HG03025 (cell line): ENCODE measurements around the gene CHMP4B.
"Not testable (repeated sequence)": the region's sequence is repeated elsewhere in the genome, so short reads cannot be mapped to it uniquely, and the experiment has no call there.

ENCODE experiments used
- ATAC-seq: cut with Tn5 transposase; IDR thresholded peaks from one replicate; pipeline ENCODE4 v1.9.1; 2021; ENCODE audit warnings: mild to moderate bottlenecking, moderate library complexity; ENCODE audit not compliant: unreplicated experiment, low FRiP score

The CHMP4B gene

DNA sequence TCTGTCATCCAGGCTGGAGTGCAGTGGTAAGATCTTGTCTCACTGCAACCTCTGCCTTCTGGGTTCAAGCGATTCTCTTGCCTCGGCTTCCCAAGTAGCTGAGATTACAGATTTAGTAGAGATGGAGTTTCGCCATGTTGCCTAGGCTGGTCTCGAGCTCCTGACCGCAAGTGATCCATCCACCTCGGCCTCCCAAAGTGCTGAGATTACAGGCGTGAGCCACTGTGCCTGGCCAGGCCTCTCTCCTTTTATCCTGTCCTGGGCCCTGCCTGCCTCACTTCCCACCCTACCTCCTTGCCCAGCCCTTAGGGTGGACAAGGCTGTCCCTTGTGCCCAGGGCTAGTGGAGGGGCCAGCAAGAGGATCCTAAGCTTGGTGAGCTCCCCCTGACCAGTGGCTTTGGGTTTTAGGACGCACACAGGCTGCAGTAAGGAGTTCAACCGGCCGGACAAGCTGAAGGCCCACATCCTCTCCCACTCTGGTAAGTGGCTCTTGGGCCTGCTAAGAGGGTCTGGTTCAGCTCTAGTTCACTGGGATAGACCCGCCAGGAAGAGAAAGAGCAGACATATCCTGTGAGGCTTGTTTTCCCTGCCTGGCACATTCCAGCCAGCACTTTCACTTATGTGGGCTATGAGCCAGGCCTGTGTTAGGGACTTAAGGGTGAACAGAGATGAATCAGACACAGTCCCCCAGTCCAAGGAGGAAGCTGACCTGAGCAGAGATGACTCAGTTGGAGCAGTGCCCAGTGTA lies 21.9 kb upstream of the CHMP4B start:
- ATAC-seq: no peak

DNA sequence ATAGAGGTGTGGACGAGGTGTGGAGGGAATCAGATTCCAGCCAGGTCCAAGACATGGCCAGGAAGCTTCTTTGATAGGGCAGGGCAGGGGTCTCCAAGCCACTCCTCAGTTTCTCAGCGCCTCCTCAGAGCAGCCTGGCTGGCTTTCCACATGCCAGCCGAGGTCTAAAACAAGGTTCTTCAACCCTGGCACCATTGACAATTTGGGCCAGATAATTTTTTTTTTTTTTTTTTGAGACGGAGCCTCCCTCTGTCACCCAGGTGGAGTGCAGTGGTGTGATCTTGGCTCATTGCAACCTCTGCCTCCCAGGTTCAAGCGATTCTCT lies 21.3 kb upstream of the CHMP4B start:
- no peak for ATAC-seq

DNA sequence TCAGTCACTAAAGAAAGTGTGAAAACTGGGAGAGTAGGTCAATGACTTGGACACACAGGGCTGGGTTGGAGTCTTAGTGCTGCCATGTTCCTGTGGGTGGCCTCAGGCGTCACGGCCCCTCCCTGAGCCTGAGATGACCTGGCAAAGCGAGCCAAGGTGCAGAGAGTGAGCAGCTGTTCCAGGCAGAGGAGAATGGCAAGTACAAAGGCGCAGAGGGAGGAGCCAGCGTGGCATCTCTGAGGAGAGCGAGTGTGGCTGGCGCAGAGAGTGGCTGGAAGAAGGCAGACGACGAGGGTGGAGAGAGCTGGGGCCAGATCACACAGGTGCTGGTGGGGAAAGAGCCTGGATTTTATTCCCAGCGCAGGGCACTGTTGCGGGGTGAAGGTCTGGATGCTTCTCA lies 20.6 kb upstream of the CHMP4B start:
- ATAC-seq: no peak

DNA sequence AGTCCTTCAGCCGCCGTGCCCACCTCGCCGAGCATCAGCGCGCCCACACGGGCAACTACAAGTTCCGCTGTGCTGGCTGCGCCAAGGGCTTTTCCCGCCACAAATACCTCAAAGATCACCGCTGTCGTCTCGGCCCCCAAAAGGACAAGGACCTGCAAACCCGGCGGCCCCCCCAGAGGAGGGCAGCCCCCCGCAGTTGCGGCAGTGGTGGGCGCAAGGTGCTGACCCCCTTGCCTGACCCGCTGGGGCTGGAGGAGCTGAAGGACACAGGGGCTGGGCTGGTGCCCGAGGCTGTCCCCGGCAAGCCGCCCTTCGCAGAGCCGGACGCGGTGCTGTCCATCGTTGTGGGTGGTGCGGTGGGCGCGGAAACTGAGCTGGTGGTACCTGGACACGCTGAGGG lies 20.1 kb upstream of the CHMP4B start:
- ATAC-seq: no peak

DNA sequence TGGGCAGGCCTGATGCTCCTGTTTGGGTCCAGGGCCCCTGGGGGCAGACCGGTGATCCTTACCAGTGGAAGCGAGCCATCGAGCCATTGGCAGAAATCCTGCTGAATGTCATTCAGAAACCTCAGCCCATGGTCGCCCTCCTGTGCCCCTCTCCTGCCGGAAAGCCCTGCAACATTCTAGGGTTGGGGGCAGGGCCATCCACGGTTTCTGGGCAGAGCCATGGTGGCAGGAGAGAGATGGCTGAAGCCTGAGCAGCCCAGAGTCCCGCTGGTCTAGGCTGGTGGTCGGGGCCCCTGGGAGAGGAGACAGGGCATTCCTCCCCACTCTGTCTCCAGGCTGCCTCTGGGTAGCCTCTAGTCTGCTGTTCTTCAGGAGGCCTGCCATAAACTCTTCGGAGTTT lies 19.6 kb upstream of the CHMP4B start:
- no peak for ATAC-seq

DNA sequence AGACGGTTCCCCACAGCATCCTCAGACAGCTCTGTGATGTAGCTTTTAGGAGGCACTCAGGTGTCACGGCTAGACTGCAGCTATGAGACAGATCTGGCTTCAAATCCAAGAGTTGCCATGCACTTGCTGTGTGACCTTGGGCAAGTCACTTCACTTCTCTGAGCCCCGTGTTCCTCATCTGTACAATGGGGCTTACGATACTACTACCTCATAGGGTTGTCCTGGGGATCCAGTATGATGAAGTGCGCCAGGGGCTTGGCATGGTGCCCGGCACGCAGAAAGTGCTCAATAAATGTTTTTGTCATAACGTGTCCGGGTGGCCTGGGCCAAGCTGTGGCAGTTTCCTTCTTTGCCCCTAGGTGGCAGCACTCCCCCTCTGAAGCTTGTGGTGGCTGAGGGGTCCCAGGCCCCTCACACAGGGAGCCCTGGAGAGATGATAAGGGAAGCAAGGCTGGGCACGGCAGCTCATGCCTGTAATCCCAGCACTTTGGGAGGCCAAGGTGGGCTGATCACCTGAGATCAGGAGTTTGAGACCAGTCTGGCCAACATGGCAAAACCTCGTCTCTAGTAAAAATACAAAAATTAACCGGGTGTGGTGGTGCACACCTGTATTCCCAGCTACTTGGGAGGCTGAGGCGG lies 19.1 kb upstream of the CHMP4B start:
- no peak for ATAC-seq

DNA sequence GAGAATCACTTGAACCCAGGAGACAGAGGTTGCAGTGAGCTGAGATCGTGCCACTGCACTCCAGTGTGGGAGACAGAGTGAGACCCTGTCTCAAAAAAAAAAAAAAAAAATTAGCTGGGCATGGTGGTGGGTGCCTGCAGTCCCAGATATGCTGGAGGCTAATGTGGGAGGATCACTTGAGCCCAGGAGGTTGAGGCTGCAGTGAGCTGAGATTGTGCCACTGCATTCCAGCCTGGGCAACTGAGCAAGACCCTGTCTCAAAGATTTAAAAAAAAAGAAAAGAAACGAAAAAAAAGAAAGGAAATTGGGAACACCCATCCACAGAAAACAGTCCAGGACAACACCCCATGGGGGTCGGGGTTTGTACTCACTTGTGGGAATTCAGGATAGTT lies 18.6 kb upstream of the CHMP4B start:
- not testable (repeated sequence) for ATAC-seq

DNA sequence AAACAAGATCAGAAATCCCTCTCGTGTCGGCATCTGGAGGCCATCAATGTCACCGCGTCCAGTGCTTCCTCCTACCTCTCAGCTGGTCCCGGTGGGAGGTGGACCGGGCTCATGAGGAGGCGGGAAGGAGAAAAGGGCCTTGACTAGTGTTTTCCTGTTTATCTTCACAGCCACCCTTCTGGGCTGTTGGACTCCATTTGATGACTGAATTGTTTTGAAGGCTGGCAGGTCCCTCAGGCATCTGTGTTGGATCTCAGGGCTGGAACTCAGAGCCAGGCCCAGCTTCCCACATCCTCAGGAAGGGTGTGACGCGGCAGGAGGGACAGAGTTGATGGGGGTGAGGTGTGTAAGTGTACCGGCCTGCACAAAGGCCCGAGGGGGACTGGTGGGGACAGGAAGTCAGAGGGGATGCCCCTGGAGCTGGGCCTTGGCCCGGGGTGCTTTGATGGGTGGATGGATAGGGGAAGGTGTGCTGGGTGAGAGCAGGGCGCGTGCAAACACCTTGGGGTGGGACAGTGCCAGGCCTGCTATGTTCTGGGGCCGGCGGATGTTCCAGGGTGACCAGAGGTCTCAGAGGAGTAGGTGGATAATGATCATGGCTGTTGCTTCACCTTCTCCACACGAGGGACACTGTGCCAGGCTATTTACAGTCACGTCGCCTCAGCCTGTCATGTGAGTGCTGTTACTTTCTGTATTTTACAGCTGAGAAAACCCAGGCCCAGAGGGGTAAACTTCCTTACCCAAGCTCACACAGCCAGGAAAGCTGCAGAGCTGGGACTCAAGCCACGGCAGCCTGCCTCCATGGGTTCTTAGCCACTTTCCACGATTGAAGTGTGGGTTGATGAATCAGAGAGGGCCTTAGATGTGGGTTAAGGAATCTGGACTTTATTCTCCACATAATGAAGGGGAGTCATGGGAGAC lies 17.9 kb upstream of the CHMP4B start:
- ATAC-seq: no peak

DNA sequence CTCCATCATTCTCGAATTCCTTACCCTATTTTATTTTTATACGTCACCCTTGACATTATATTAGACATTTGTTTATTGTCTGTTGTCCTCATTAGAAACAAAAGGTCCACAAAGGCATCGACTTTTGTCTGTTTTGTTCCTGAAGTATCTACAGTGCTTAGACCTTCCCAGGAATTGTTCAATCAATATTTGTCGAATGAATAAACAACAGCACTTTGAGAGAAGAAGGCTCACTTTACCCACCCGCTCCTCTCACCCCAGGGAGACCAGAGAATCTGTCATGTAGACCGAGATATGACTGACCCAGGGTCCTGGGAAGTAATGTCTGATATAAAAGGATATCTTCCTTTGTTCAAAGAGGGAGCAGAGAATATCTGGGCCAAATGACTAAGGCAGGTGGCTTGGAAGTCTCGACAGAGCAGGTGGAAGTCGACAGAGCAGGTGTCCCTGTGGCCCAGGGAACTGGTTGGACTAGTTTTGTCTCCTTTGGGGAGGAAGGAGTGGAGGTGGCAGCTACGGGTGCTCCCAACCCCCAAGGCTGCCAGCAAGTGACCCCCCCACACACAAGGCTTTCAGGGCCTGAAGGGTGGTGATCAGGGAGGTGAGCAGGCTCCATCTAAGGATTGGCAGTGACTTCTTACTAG lies 14.8 kb upstream of the CHMP4B start:
- ATAC-seq: no peak

DNA sequence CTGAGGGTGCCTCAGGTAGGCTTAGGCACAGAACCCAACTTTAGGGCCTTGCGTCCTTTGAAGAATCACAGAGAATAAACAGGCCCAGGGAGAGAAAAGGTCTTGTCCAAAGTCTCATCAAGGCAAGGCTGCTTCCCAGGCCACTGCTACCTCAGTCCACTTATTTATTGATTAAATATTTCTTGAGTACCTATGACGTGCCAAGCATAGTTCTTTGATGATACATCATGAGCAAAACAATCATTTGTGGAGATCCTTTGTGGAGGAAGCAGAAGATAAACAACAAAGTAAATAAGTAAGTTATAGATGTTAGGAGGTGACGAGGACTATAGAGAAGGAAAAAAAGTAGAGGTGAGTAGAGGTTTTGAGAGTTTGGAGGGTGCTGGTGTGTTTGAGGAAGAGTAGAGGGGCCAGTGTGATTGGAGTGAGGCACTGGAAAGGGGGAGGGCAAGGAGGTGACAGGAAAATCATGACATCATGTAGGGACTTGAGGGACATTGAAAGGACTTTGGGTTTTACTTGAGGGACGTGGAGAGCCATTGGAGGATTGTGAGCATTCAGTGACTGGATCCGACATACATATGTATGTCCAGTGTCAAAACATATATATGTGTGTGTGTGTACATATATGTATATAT lies 14.1 kb upstream of the CHMP4B start:
- no peak for ATAC-seq

DNA sequence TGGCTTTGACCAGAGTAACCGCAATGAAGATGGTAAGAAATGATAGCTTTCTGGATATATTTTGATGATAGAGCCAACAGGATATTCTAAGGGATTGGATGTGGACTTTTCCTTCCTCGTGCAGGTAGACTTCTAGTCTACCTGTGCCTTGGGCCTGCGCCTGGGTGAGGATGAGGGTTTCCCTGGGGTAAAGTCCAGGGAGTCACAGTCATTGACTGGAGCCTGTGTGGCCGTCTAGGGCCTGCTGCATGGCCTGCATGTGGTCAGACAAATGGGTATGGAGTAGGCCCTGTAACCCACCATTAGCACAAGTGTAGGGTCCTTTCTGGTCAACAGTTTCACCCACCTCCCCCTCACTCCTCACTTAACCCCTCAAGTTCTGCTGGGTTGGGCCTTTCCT lies 12.7 kb upstream of the CHMP4B start:
- no peak for ATAC-seq

DNA sequence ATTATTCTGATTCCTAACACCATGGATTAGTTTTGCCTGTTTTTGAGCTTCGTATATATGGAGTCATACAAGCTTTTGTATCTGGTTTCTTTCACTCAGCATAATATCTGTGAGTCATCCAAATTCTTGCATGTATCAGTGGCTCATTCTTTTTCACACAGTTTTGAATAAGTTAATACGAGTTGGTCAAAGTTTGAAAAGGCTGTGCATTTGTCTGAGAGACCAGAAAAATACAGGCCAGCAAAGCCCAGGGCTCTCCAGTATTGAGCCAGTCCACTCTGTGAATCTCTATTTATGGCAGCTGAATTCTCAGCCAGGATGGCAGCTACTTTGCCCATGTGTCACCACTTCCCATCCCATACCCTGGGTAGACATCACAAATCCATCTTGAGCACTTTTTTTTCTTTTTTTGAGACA lies 7.2 kb upstream of the CHMP4B start:
- ATAC-seq: no peak

DNA sequence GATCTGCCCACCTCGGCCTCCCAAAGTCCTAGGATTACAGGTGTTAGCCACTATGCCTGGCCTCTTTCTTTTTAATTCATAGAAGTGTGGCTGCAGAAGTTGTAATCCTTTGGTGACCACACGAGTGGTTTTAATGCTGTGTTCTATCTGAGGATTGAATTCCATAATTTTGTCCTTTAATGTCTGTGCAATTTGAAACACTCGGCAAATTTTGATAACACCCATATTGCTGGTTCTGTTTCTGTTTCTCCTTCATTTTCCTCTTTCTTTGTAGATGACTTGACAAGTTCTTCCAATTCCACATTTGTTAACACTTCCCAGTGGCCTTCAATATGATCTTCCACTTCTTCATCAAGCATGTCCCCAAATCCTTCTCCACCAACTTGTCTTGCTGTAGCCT lies 2.8 kb upstream of the CHMP4B start:
- no peak for ATAC-seq

DNA sequence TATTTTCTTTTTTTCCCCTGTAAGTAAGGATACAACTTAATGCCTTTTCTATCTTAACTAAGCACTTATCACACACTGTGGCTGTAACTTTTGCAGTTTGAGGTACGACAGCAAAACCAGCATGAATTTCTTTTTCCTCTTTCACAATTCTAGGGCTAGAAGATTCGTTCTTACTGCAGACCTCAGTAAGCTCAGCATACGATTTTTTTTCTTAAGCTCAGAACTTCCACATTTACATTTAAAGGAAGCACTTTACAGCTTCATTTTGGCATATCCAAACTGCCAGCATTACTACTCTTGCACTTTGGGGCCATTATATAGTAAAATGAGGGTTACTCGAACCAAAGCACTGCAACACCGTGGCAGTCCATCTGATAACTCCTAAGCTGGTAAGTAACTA lies 889 bp upstream of the CHMP4B start:
- no peak for ATAC-seq

DNA sequence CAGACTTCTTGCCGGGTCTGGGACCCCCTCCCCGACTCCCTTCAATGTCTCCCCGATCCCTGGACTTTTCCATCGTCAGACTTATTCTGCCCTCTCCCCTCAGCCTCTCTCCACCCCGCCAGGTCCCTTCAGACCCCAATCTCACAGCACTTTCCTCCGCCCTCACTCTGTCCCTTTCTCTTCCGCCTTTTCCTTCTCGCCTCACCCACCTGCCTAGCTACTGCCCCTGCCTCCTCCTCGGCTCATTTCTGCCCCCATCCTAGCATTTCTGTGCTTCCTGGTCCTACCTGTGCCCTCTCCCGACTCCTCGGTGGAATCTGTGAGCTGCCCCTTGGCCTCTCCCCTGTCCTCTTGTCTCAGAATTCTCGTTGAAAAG lies 616 bp downstream of the CHMP4B start:
- ATAC-seq: no peak

DNA sequence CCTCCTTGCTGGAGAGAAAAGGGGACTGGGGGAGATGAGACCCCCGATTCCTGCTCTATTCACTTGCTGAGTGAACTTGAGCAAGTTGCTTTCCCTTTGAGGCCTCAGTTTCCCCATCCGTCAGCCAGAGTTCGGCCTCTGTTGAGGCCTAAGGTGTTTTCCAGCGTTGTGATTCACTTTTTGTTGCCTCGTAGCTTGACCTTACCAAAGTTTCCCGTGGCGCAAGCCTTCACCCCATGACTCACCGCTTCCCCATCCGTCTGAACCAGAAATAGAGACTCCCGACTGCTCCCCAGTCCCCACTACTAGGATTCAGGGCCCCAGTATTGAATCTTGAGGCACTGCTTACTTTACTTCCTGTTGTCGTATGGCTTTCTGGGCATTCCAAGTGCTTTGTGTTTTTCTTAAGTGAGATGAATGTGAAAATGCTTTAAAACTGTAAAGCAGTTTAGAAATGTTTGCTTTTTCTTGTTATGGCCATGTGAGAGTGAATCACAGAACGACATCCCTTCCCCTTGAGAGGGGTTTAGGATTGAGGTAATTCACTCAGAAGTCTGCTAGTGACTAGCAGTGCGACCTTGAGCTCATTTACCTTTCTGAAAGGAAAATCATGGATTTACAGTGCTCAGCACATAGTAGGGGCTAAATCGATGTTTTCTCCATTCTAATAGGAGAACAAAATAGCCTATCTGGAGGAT lies 1.2 kb downstream of the CHMP4B start:
- no peak for ATAC-seq

DNA sequence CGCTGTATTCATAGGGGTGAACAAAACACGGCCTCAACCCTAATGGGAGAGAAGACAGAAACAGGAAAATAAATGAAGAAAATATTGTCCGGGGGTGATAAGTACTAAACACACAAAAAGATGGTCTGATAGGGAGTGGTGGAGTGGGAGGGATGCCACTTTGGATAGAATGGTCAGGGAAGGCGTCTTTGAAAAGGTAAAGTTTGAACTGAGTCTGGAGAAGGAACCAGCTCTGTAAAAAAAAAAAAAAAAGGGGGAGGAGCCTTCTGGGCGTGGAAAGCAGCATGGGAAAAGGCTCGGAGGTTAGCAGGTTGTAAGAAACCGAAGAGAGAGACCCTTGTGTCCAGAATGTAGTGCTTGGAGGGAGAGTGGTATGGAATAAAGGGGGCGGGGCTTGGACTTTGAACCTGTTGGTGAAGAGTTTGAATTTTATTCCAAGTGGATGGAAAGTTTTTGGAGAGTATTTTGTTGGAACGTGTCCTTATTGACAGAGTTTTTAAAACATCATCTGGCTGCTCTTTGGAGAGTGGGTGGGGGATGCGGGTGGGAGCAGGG lies 1.8 kb downstream of the CHMP4B start:
- ATAC-seq: no peak

DNA sequence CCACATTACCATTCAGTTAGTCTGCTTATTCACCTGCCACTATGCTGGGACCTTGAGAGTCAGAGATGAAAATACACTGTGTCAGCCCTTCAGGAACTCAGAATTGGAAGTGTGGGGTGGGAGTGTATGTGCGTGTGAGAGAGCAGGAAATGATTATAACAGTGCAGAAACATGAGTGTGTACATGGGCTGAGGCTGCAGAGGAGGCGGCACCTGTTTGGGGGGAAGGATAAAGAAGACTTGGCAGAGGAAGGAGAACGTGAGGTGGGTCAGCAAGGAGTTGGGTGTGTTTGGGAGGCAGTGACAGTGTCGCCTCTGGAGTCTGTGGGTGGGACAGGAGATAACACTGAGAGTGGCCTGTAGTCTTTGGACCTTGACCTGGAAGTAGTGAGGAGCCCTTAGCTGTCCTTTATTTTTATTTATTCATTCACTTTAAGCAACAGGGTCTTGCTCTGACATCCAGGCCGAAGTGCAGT lies 3.1 kb downstream of the CHMP4B start:
- ATAC-seq: no peak

DNA sequence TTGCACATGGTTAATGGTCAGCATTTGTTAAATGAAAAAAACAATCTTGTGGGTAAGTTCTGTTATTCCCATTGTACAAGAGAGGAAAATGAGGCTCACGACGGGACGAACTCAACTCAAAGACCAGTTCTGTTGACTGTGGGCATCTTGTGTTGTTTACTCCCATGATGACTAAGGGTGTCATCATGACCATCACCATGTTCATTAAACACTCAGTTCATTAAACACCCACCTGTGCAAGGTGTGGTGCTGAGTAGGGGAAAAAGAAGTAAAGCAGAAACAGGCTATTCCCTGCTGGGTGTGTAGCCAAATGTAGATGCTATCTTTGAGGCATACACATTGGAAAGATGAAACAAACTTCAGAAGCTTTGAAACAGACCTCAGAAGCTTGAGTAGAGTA lies 4.5 kb downstream of the CHMP4B start:
- ATAC-seq: no peak

DNA sequence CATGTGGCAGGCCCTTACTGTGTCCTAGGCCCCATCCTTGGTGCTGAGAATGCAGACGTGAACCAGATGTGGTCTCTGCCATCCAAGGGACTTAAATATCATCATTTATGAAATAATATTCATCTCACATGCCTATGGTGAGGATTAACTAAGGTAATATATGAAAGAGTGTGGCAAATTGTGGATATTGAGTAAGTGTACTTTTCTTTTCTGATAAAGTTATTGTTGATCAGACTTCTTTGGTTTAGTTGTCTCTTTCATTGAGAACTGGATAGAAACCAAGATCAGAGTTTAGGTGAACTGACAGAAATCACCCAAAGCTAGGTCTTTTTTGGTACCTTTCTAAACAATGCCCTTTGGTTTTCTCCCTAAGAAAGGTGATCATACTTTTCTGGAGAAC lies 5.0 kb downstream of the CHMP4B start:
- no peak for ATAC-seq
